A549 (cell line): ENCODE data around the gene TGFBR2.

Experiments
- CBX8 ChIP-seq: fragments of 200-600 bp; sonication (generic); IDR thresholded peaks from 2 replicates; pipeline ENCODE4 v1.6.1; 2016
- CTCF ChIP-seq: fragments of >200 bp; sonication (Bioruptor Twin); formaldehyde crosslinking; IDR thresholded peaks from 3 replicates; pipeline ENCODE4 v1.5.1; 2016
- MAZ ChIP-seq: fragments of 150-350 bp; IDR thresholded peaks from 2 replicates; pipeline ENCODE4 v1.6.1; 2014; ENCODE audit warnings: antibody characterized with exemption, low read depth, low read length, borderline replicate concordance
- PHF8 ChIP-seq: fragments of 200-600 bp; sonication (generic); IDR thresholded peaks from 2 replicates; pipeline ENCODE4 v1.6.1; 2016; ENCODE audit warnings: low read depth, mild to moderate bottlenecking, antibody characterized with exemption, moderate library complexity, borderline replicate concordance
- RAD21 ChIP-seq, 2 experiments: fragments of >200 bp in 1 of 2; sonication (Bioruptor Twin) in 1 of 2; formaldehyde crosslinking in 1 of 2; IDR thresholded peaks in 1 of 2; conservative IDR thresholded peaks in 1 of 2; 2 replicates in 1 of 2; 3 replicates in 1 of 2; pipeline ENCODE4 v1.6.1; 2012 to 2018; ENCODE audit warnings: inconsistent platforms in 1 of 2

- TF ChIP-seq CTCF (no peak), RAD21 (conservative IDR thresholded peaks at IDR 0.05 in 1 of 2, IDR thresholded peaks at IDR 0.05 in 1 of 2) (no peak), MAZ (no peak), CBX8 (no peak), PHF8 (no peak)
Measured at GRCh38 chr3:30685267-30685667, 78.9 kb downstream of the TGFBR2 start.
